NCI-H1092 treated with DMSO at 0.1 percent for 48 hours (cell line): Measurements from ENCODE around the gene TNKS1BP1.

Source experiments
- DNase-seq: peaks from one replicate; lab custom pipeline; 2025; lab: John Stamatoyannopoulos, UW

TNKS1BP1 gene

DNA sequence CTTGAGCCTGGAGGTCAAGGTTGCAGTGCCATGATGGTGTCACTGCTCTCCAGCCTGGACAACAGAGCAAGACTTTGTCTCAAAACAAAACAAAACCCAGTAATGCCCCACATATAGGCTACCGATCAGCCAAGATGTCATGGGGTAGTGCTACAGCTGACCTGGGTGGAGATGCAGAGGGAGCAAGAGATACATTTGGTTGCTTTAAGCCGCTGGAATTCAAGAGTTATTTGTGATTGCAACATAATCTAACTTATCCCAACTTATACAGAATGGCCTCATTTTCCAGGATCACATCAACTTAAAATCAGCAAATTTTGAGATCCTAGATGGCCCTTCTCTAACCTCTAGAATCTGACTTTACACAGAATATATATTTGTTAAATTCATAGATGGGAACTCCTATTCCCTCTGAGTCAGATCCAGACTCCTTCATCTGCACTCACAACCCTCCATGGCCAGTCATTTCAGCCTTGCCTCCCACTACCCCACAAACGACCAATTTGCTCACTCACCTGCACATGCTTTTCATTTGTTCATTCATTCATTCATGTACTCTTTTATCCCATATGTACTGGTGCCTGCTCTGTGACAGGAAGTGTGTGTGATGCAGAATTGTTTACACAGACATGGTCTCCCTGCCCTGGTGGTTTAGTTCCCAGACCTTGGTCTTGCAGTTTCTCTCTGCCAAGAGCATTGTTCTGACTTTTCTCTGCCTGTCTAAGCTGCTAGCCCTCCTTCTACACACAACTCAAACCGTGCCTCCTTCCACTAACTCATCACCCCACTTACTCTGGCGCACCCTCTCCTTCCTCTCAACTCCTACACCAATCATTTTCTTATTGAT lies 63.6 kb downstream of the TNKS1BP1 start:
- no peak for DNase-seq

DNA sequence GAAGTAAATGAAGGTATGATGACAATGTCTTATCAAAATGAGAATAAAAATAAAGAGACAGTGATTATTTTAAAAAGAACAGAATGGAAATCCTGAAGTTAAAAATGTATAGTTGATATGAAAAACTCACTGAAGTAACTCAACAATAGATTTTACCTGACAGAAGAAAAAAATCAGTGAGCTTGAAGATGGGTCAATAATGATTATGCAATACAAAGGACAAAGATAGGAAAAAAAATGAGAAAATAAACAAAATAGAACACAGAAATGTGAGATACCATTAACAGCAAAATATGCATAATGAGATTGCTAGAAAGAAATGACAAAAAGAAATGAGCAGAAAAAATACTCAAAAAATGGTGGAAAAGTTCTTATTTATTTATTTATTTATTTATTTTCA lies 68.6 kb downstream of the TNKS1BP1 start:
- no peak for DNase-seq

DNA sequence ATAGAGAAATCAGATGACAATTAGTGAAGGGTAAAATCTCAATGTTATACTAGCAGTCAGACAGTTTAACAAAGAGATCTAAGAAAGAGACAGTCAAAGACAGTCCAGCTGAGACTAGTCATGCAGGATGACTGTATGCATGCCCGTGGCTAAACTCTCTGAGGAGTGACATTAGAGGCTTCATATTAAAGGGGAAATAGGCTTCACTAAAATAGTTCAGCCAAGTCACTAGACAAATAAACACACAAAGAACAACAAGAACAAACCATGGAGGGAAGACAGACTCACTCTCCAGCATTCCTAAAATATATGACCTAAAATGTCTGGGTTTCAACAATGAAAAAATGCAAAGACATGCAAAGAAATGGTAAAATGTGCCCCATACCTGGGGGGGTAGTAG lies 69.1 kb downstream of the TNKS1BP1 start:
- no peak for DNase-seq

DNA sequence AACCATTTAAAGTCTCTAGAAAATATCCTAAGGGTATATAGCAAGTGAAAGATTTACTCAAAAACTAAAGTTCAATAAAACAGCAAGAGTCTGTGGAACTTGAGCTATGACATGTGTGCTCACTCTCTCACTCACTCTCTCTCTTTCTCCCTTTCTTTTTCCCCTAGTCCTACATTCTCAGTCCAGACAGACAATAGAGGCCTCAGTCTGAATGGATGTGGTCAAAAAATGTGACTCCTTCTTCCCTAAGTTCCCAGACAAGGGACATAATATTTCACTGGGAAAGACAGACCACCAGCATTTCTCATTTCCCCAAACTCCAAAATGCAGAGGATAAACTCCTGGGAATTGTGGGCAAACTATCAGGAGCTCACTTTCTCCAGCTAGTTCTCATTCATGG lies 70.1 kb downstream of the TNKS1BP1 start:
- no peak for DNase-seq

DNA sequence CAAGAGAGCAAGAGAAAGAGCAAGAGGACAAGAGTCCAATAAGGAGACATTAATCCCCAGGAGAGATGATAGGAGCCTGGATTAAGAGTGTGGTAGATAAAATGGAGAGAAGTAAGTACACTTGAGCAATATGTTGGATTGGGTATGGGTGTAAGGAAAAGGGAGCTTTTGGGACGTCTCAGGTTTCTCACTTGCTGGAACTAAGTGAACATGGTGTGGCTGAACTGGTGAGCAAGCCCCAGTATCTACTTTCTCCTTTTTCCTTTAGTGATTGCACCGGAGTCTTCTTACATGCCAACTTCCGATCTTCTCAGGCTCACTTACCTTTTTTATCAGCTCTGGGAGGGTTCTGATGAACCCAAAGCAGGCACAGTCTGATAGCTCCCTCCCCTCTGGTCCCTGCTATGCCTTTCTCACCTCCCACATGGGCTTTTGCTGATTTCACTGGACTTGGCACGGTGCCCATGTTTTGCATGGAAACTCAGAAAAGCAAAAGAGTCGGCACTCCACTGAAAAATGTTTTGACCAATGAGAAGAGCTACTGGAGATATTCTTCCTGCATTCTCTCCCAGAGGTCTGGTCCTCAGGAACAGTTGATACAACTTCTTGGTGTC lies 73.2 kb downstream of the TNKS1BP1 start:
- no peak for DNase-seq

DNA sequence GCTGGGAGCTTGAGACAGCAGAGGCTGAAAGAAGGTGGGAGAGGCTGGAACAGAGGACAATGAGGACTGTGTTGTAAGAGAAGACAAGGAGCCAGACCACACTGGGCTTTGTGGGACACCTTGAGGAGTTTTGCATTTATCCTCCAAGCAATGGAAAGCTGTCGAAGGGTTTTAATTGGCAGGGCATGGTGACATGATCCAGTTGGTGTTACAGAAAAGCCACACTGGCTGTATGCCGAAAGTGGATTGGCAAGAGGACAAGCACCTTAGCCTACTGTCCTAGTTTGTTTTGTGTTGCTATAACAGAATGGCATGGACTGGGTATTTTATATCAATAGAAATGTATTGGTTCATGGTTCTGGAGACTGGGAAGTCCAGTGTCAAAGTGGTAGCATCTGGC lies 73.7 kb downstream of the TNKS1BP1 start:
- no peak for DNase-seq
